Transverse colon (tissue), 4 donors: Measurements from ENCODE around the gene MTX1. TPM values are rescaled to one million over a fixed set of nuclear protein-coding genes. Genes with fewer than 3 reads are reported as not detected.
A peak's percentile ranks its signal among the peaks of the same experiment; 100 is the strongest.
"Not testable (repeated sequence)": the region's sequence is repeated elsewhere in the genome, so short reads cannot be mapped to it uniquely, and the experiment has no call there.

Experiments used
- DNase-seq: peaks from one replicate; pipeline ENCODE4 v3.0.0-alpha.2; 2019
- H3K27ac ChIP-seq, 4 donors: fragments of 200-600 bp; sonication (generic); 2 replicates each; pipeline ENCODE4 v1.5.1; 2016 to 2018; ENCODE audit warnings: inconsistent platforms in 4 of 4
- H3K27me3 ChIP-seq: fragments of 200-600 bp; sonication (generic); 2 replicates; pipeline ENCODE4 v1.5.1; 2017; ENCODE audit warnings: inconsistent platforms
- H3K36me3 ChIP-seq, 4 donors: fragments of 200-600 bp; sonication (generic); 2 replicates each; pipeline ENCODE4 v1.5.1; 2017 to 2019; ENCODE audit warnings: inconsistent platforms in 4 of 4
- H3K4me1 ChIP-seq, 4 donors: fragments of 200-600 bp; sonication (generic); 2 replicates each; pipeline ENCODE4 v1.5.1; 2017 to 2020; ENCODE audit warnings: inconsistent platforms in 4 of 4
- H3K4me3 ChIP-seq, 4 donors: fragments of 200-600 bp; sonication (generic); 1 replicate in 1 of 4; 2 replicates in 3 of 4; pipeline versions ENCODE4 v1.5.1 to v1.6.1; 2017 to 2019; ENCODE audit warnings: inconsistent platforms in 4 of 4
- H3K9me3 ChIP-seq, 2 donors: fragments of 200-600 bp; sonication (generic); 2 replicates each; pipeline ENCODE4 v1.5.1; 2017 to 2019; ENCODE audit warnings: inconsistent platforms in 2 of 2
- EP300 ChIP-seq: sonication (generic); formaldehyde crosslinking; IDR thresholded peaks from one replicate; pipeline ENCODE4 v1.6.1; 2017; ENCODE audit warnings: antibody characterized with exemption, low read depth
- POLR2A ChIP-seq: fragments of 450-650 bp; IDR thresholded peaks from one replicate; pipeline ENCODE4 v1.6.1; 2016; ENCODE audit warnings: antibody characterized with exemption, mild to moderate bottlenecking, moderate library complexity
- POLR2AphosphoS5 ChIP-seq, 3 donors: sonication (generic); formaldehyde crosslinking; IDR thresholded peaks; one replicate each; pipeline ENCODE4 v1.6.1; 2016; ENCODE audit warnings: antibody characterized with exemption in 3 of 3
- WGBS, 2 donors: methylation state at CpG; one replicate each; pipeline ENCODE4 v1.1.5; 2018; ENCODE audit warnings: low coverage in 1 of 2; 5-methylcytosine and 5-hydroxymethylcytosine counted together
- in situ Hi-C, 4 donors: fragments of 200-750 bp; cut with MboI; loops; one replicate each; pipeline versions ENCODE4 v1.15.0 to v1.15.1; 2017; ENCODE audit warnings: low sequenced_read_pairs in 3 of 4, low pct_ligation_motif_present in 1 of 4, low pct_unique_long_range_greater_than_20kb in 1 of 4
- intact Hi-C: fragments of 100-400 bp; cut with DNase I; formaldehyde crosslinking; loops from one replicate; pipeline ENCODE4 v1.15.1; 2023; ENCODE audit warnings: low total_unique reads
- total RNA-seq, 4 donors: library from RNA; depleted of rRNA; stranded (reverse); fragments of >200 nt; gene quantifications; one replicate each; pipeline ENCODE4 v1.1.0, GENCODE V29; 2016
- TF ChIP-seq, protein P1 (sequence below), 5 experiments: fragments of 200-600 bp in 3 of 5; fragments of 450-650 bp in 2 of 5; sonication (generic) in 3 of 5; IDR thresholded peaks; 1 replicate in 2 of 5; 2 replicates in 3 of 5; pipeline ENCODE4 v1.5.1; 2016 to 2017; ENCODE audit warnings: antibody characterized with exemption in 5 of 5, inconsistent platforms in 3 of 5, mild to moderate bottlenecking in 2 of 5, moderate library complexity in 1 of 5

MTX1 gene
- total RNA-seq, 4 donors from 2014 or later = 24.3 to 64.0 (median 46.0) TPM

DNA sequence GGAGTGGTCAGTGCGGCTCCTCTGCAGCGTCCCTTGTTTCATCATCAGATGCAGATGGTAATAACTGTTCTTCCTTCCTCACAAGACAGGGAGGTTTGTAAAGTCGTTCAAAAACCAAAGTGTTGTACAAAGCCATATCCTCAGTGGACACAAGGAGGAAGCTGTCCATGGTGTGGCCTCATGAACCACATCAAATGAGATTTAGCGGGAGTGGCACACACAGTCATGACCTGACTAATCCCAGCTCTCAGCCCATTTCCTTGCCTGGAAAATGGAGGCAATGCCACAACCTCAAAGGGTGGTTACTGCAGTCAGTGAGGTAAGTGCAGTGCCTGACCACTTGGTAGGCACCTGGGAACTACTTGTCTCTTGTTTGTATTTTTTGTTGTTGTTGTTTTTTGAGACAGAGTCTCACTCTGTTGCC lies 33.4 kb downstream of the MTX1 start:
- H3K9me3 ChIP-seq = no peaks in the 10 kb centered on the region
- no peak for DNase-seq
- TF ChIP-seq POLR2A (no peak), POLR2AphosphoS5 (IDR thresholded peaks at IDR 0.05) (no peak), EP300 (no peak)
- TF ChIP-seq, protein P1, sequence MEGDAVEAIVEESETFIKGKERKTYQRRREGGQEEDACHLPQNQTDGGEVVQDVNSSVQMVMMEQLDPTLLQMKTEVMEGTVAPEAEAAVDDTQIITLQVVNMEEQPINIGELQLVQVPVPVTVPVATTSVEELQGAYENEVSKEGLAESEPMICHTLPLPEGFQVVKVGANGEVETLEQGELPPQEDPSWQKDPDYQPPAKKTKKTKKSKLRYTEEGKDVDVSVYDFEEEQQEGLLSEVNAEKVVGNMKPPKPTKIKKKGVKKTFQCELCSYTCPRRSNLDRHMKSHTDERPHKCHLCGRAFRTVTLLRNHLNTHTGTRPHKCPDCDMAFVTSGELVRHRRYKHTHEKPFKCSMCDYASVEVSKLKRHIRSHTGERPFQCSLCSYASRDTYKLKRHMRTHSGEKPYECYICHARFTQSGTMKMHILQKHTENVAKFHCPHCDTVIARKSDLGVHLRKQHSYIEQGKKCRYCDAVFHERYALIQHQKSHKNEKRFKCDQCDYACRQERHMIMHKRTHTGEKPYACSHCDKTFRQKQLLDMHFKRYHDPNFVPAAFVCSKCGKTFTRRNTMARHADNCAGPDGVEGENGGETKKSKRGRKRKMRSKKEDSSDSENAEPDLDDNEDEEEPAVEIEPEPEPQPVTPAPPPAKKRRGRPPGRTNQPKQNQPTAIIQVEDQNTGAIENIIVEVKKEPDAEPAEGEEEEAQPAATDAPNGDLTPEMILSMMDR (IDR thresholded peaks at IDR 0.05) = no peak
- WGBS, 2 donors = 65% methylated on average over 4 of the region's 4 CpGs; no CpG with 5 or more reads in 1 of the 2 donors
- H3K36me3 ChIP-seq = peaks cover 0 to 4% (median 2%) of the 10 kb centered on the region in 4 donors
- no peak overlapping the region for H3K4me3 ChIP-seq
- H3K27me3 ChIP-seq = no peaks in the 10 kb centered on the region
- peaks cover 20 to 46% (median 32%) of the 10 kb centered on the region in 4 donors for H3K4me1 ChIP-seq
- in situ Hi-C loops (no loop called here), intact Hi-C loops (no loop called here)
- H3K27ac ChIP-seq = peak overlapping the region; percentile 90 to 97 (median 94)

DNA sequence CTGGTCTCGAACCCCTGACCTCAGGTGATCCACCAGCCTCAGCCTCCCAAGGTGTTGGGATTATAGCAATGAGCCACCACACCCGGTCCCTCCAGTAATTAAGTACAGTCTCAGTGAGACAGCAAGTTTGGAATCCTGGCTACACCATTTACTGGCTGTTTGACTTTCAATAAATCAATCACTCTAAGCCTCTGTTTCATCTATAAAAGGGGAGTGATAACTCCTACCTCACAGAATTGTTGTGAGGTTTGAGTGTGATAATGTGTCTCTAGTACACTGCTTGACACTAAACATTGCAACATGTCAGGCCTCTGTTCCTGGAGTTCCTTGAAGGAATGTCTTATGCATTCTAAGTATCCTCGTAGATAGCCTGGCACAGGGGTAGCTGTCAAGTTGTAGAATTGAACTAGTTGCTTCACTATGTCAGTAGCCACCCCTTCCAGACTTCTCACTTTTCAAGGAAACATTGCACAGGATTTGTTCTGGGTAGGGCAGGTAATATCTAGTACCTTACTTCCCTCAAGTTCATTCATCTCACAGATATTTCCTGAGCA lies 34.4 kb downstream of the MTX1 start:
- H3K27me3 ChIP-seq = no peaks in the 10 kb centered on the region
- DNase-seq = no peak
- peak overlapping the region; percentile 90 to 97 (median 94) for H3K27ac ChIP-seq
- 49 to 80% methylated on average over 1 to 3 of the region's 3 CpGs for whole genome bisulfite sequencing, 2 donors
- in situ Hi-C loops (no loop called here), intact Hi-C loops (no loop called here)
- H3K9me3 ChIP-seq = no peaks in the 10 kb centered on the region
- TF ChIP-seq POLR2A (no peak), EP300 (no peak), POLR2AphosphoS5 (IDR thresholded peaks at IDR 0.05) (peak in 1 of 3 donors; percentile 36)
- TF ChIP-seq, protein P1 (IDR thresholded peaks at IDR 0.05) = no peak
- H3K4me3 ChIP-seq = no peak overlapping the region
- no peaks in the 10 kb centered on the region for H3K36me3 ChIP-seq
- H3K4me1 ChIP-seq = peaks cover 20 to 46% (median 32%) of the 10 kb centered on the region in 4 donors

DNA sequence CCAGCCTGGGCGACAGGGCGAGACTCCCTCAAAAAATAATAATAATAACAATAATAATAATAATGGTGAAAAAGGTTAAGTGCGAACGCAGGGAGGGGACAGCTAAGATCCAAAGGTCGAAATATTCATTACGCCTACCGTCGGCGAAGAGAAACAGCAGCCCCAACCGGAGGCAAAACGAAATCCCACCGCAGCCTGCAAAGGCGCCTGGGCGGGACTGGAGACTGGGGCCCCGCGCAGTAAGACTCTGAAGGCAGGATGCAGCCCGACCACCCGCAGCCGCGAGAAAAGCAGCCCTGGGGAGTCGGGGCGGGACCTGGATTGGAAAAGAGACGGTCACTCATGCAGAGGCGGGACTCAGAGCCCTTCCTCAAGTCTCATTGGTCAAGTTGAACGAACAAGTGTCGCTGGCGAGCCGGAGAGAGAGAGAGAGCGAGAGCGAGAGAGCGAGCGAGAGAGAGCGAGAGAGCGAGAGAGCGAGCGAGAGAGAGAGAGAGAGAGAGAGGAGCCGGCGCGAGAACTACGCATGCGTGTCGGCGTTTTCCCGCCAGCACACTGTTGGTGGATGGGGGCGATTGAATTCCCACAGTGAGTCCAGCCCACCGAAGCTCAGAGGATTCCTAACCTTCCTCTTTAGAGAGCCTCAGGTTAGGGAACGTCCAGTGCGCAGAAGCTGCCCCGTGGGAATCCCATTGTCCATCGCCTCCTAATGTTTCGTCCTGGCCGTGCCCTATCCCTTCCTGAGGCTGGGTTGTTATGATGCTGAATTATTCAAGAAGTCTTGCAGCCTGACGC lies 36.1 kb downstream of the MTX1 start:
- TF ChIP-seq, protein P1 (IDR thresholded peaks at IDR 0.05) = peak; percentile 27 to 99 (median 79)
- peak; percentile 87 for TF ChIP-seq POLR2A
- no peak for TF ChIP-seq EP300
- peak; percentile 88 to 91 (median 88) for TF ChIP-seq POLR2AphosphoS5 (IDR thresholded peaks at IDR 0.05)
- H3K4me1 ChIP-seq = peaks cover 20 to 46% (median 32%) of the 10 kb centered on the region in 4 donors
- H3K36me3 ChIP-seq = no peaks in the 10 kb centered on the region
- intact Hi-C loops = no loop called here
- in situ Hi-C loops = no loop called here
- 0 to 1% methylated on average over 10 to 53 of the region's 53 CpGs for WGBS, 2 donors
- H3K27me3 ChIP-seq = no peaks in the 10 kb centered on the region
- DNase-seq = peak; percentile 97
- H3K9me3 ChIP-seq = no peaks in the 10 kb centered on the region
- peak overlapping the region; percentile 90 to 97 (median 94) for H3K27ac ChIP-seq
- H3K4me3 ChIP-seq = peak overlapping the region; percentile 12 to 80 (median 58)

DNA sequence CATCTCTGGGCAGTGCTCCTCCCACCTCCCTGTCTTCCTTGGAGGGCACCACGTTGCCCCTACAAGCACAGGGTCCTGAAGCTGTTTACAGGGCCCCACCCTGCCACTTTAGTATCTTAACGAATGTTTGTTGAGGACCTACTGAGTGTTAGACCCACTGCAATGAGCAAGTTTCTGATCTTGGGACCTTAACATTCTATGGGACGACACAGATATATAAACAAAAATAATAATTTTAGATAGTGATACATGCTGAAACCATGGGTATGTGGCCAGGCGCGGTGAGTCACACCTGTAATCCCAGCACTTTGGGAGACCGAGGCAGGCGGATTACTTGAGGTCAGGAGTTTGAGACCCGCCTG lies 36.6 kb downstream of the MTX1 start:
- peak overlapping the region; percentile 90 to 97 (median 94) for H3K27ac ChIP-seq
- no peaks in the 10 kb centered on the region for H3K36me3 ChIP-seq
- in situ Hi-C loops (no loop called here), intact Hi-C loops (no loop called here)
- peak overlapping the region in 3 of 4 donors; percentile 46 to 80 (median 69) for H3K4me3 ChIP-seq
- DNase-seq = no peak
- no peak for TF ChIP-seq EP300
- TF ChIP-seq POLR2AphosphoS5 (IDR thresholded peaks at IDR 0.05) = no peak
- TF ChIP-seq POLR2A = no peak
- TF ChIP-seq, protein P1 (IDR thresholded peaks at IDR 0.05) = no peak
- no peaks in the 10 kb centered on the region for H3K9me3 ChIP-seq
- peaks cover 20 to 45% (median 31%) of the 10 kb centered on the region in 4 donors for H3K4me1 ChIP-seq
- no peaks in the 10 kb centered on the region for H3K27me3 ChIP-seq
- 65 to 74% methylated on average over 8 of the region's 8 CpGs for WGBS, 2 donors

DNA sequence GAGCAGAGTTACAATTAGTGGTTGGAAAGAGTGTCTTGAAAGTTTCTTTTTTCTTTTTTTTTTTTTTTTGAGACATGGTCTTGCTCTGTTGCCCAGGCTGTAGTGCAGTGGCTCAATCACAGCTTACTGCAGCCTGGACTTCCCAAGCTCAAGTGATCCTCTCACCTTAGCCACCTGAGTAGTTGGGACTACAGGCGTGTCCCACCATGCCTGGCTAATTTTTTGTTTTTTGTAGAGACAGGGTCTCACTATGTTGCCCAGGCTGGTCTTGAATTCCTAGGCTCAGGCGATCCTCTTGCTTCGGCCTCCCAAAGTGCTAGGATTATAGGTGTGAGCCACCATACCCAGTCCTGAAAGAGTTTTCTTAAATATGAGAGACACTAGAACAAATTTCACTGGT lies 38.3 kb downstream of the MTX1 start:
- H3K27ac ChIP-seq, H3K27me3 ChIP-seq, H3K9me3 ChIP-seq, H3K4me3 ChIP-seq, H3K36me3 ChIP-seq, DNase-seq, in situ Hi-C loops, intact Hi-C loops: not testable (repeated sequence)
- peaks cover 18 to 37% (median 28%) of the 10 kb centered on the region in 4 donors for H3K4me1 ChIP-seq
- WGBS, 2 donors = 93% methylated on average over 3 of the region's 3 CpGs; no CpG with 5 or more reads in 1 of the 2 donors
